Transverse colon (tissue), 4 donors: ENCODE measurements around the gene ACAD9.

Experiments
- CTCF ChIP-seq, 5 experiments: fragments of 200-600 bp in 3 of 5; fragments of 450-650 bp in 2 of 5; sonication (generic) in 3 of 5; IDR thresholded peaks; 1 replicate in 2 of 5; 2 replicates in 3 of 5; pipeline ENCODE4 v1.5.1; 2016 to 2017; ENCODE audit warnings: antibody characterized with exemption in 5 of 5, inconsistent platforms in 3 of 5, mild to moderate bottlenecking in 2 of 5, moderate library complexity in 1 of 5
- POLR2AphosphoS5 ChIP-seq, 3 donors: sonication (generic); formaldehyde crosslinking; IDR thresholded peaks; one replicate each; pipeline ENCODE4 v1.6.1; 2016; ENCODE audit warnings: antibody characterized with exemption in 3 of 3

- TF ChIP-seq CTCF (IDR thresholded peaks at IDR 0.05), result no peak
- TF ChIP-seq POLR2AphosphoS5 (IDR thresholded peaks at IDR 0.05), result no peak
Observed at GRCh38 chr3:128846486-128846891, 32.9 kb upstream of the ACAD9 start.
